Ovary (tissue), 3 donors: ENCODE measurements around the gene CNN1.

Experiments
- CTCF ChIP-seq, 3 donors: fragments of 450-650 bp in 2 of 3; fragments of 200-600 bp in 1 of 3; IDR thresholded peaks; one replicate each; pipeline versions ENCODE4 v1.5.1 to v1.8.0; 2016 to 2022; ENCODE audit warnings: antibody characterized with exemption in 3 of 3, mild to moderate bottlenecking in 1 of 3
- POLR2A ChIP-seq: fragments of 450-650 bp; IDR thresholded peaks from one replicate; pipeline ENCODE4 v1.6.1; 2017; ENCODE audit warnings: antibody characterized with exemption, mild to moderate bottlenecking, moderate library complexity
- donor health status: DM: no; HTN: no; CAD: no.

GRCh38 chr19:11576227-11576626 lies 37.6 kb downstream of the CNN1 start:
- TF ChIP-seq CTCF (IDR thresholded peaks at IDR 0.05) (no peak), POLR2A (no peak)
